Myocyte (in vitro differentiated cells): Measurements from ENCODE around the gene TPRG1. TPM values are rescaled to one million over a fixed set of nuclear protein-coding genes. Genes with fewer than 3 reads are reported as not detected.

Experiments
- DNase-seq: peaks from one replicate; pipeline ENCODE4 v3.0.0-alpha.2; 2012; ENCODE audit warnings: low read depth
- polyA plus RNA-seq: library from polyadenylated mRNA; unstranded; fragments of >200 nt; gene quantifications from one replicate; pipeline ENCODE4 v1.2.1, GENCODE V29; 2012; ENCODE audit warnings: missing spikeins
- total RNA-seq: library from RNA; depleted of rRNA; stranded (reverse); fragments of >200 nt; gene quantifications from 2 replicates; pipeline ENCODE4 v1.2.3, GENCODE V29; 2014

The TPRG1 gene, protein sequence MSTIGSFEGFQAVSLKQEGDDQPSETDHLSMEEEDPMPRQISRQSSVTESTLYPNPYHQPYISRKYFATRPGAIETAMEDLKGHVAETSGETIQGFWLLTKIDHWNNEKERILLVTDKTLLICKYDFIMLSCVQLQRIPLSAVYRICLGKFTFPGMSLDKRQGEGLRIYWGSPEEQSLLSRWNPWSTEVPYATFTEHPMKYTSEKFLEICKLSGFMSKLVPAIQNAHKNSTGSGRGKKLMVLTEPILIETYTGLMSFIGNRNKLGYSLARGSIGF
- 1.4 and 3.1 TPM in 2 replicates for total RNA-seq
- polyA plus RNA-seq, result 5.5 TPM

DNA sequence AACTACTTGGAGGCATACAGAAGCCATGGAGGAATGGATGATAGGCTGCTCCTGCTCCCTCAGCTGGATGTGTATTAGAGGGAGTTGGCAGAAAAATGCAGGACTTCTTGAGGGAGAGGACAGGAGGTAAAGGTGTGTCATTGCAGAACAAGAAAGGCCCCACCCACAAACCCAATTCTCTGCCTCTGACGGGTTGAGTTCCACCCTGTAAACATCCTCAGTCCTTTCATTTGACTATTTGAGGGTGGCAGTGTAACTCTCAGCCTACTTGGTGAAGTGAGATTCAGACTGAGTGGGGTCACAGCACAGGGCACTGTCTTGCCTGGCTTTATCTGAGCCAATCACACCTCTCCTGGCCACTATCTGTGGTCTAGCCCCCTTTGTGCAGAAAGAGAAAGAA is at the start of gene TPRG1:
Gene TPRG1 (plus strand): TSS at position 265 of the 400 bp plus-strand sequence. CDS start 35,414 bp downstream, outside the sequence.
- DNase-seq, result no peak

GRCh38 chr3:189122110-189122509 is 49.7 kb upstream of the TPRG1 start:
- DNase-seq, result no peak

GRCh38 chr3:189122526-189123205 is 49.1 kb upstream of the TPRG1 start:
- no peak for DNase-seq

GRCh38 chr3:189123595-189124387 is 48.0 kb upstream of the TPRG1 start:
- no peak for DNase-seq

- peak; percentile 86 for DNase-seq
Measured at GRCh38 chr3:189132231-189132671, 39.5 kb upstream of the TPRG1 start.

- no peak for DNase-seq
Measured at GRCh38 chr3:189132839-189133238, 38.9 kb upstream of the TPRG1 start.

DNA sequence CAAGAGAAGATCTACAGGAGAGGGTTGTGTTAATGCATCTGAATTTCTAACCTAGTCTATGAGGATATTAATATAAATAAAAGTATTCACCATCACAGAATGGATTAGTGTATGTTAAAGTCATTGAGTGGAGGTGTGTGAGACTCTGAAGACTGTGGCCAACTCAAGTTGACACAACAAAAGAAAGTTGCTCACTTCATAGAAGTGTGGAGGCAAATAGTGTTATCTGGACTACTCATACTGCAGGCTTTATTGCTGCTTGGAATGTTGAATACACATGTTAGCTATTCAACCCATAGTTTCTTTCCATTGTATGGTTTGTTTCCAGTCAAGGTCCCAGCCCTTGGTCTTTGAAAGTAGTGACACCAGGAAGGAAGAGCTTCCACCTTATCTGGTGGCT is 38.0 kb upstream of the TPRG1 start:
- DNase-seq, result no peak

GRCh38 chr3:189137416-189137815 is 34.4 kb upstream of the TPRG1 start:
- no peak for DNase-seq

DNA sequence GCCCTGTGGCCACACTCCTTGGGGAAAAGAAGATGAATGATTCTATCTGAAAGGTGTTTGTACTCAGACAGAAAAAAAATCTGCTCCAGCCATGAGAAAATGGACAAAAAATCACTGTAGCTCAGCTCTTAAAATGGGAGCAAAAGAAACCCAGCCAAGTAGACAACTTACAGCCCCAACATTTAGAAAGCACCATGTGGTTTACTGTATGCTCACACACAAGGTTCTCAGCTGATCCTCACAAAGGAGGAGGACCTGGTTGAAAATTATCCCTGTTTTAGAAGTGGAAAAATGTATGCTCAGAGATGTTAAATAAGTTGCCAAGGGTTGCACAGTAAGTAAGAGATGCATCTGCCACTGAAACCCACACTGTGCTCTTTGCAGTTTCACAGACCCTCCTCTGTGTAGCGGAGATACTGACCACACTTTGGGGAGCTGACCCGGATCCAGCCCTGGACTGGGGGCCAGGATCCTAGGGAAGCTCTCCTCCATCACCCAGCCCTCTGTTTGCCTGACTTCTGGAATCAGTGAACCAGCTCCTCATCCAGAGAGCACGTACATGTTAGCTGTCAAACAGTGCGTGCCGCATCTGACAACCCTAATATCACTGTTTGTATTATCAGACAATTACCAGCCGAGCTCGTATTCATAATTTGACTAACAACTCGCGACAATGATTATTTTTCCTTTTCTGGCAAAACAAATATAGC is 32.7 kb upstream of the TPRG1 start:
- DNase-seq, result no peak

GRCh38 chr3:189139611-189139940 is 32.2 kb upstream of the TPRG1 start:
- DNase-seq, result no peak

- DNase-seq, result no peak
Measured at GRCh38 chr3:189142527-189142926, 29.2 kb upstream of the TPRG1 start.

- no peak for DNase-seq
Measured at GRCh38 chr3:189143321-189143720, 28.4 kb upstream of the TPRG1 start.

DNA sequence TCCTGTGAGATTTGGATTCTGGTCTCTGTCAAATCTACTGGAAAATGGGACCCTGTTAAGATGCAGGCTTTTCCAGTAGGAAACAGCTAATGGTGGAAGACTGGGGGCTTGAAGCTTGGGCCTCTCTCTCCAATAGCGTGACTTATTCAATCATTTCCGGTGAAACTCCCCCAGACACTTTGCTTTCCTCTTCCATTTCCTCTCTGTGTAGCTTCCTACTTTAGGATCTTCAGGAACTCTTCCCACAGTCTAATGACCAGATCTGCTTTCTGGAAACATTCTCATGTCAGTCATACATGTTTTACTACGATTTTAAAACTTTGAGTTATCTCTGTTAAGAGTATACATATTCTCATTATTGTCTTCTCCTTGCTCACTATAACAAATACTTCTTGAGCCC is 28.0 kb upstream of the TPRG1 start:
- no peak for DNase-seq

- DNase-seq, result no peak
Measured at GRCh38 chr3:189144645-189145044, 27.1 kb upstream of the TPRG1 start.

- DNase-seq, result no peak
Measured at GRCh38 chr3:189146848-189147247, 24.9 kb upstream of the TPRG1 start.

DNA sequence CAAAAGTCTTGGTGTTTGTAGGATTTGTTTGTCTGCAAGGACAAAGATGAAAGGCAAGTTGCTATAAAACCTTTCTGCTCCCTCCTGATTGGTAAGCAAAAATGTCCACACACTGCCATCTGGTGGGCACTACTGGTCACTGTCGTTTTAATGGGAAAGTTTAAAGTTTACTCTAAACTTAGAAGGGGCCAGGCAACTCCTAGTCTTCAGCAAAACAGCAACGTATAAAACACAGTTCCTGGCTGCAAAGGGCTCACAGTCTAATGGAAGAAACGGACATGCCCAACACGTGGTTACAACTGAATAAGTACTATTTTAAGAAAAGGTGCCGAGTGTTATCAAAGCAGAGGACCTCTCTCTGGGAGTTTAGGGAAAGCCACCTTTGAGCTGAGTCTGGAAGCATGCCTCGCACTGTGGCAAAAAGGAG is 23.7 kb upstream of the TPRG1 start:
- DNase-seq, result peak; percentile 75

GRCh38 chr3:189149203-189149602 is 22.6 kb upstream of the TPRG1 start:
- no peak for DNase-seq

DNA sequence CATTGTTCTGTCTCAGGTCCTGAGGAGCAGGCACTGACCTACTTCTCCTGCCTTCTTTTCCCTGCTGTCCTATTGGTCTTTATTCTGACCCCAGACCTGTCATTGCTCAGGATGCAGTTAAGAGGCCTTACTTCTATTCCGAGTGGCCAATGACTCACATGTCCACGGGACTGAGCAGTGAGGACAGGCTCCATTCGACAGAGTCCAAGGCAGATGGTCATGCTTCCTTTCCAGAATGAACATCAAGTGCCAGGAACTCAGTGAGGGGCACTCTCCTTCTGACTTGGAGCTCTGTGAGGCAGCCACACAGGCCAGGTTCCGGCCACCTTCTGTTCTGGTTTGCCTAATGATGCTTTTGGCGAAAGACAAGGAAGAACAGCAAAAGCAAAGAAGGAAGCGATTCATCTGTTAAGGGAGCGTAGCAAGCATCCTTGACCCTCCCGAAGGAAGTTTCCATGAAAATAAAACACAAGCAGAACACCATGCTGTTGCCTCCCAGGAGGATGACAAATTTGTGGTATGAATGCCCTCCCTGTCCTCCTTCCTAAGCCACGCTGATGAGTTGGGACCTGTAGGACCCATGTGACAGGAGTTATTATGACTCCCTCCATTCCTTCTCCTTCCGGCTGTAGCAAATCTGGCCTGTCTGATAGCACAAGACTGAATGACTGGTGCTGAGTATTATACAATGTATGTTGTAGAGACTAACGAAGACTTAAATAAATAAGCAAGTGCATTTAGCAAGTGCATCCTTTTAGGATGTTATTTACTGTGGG is 14.4 kb upstream of the TPRG1 start:
- no peak for DNase-seq

DNA sequence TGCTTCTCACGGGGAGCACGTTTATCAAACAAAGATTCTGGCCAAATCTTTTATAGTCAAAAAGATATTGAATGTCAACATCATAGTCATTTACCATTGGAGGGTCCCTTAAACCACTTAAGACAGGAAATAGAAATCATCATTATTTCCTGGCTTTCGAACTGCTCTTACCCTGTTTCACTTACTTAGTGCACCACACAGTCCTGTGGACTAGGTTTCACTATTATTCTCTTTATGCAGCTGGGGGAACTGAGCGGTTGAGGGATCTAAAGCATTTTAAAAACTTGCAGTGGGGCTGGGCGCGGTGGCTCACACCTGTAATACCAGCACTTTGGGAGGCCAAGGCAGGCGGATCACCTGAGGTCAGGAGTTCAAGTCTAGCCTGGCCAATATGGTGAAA is 13.7 kb upstream of the TPRG1 start:
- no peak for DNase-seq

- DNase-seq, result no peak
Measured at GRCh38 chr3:189160519-189161309, 11.1 kb upstream of the TPRG1 start.
